Glomerular visceral epithelial cell (primary cell): ENCODE data around the gene KCNJ5.

Experiments
- DNase-seq: peaks from one replicate; pipeline ENCODE4 v3.0.0-alpha.2; 2016; ENCODE audit errors: extremely low spot score

Gene KCNJ5

GRCh38 chr11:128890543-128891368 is at the start of gene KCNJ5:
Gene KCNJ5, plus strand, starts transcription at chr11:128891356. Its CDS starts 19,918 bp downstream, at chr11:128911274.
- no peak for DNase-seq

- DNase-seq = no peak
These were observed 49.6 kb upstream of the KCNJ5 start for GRCh38 chr11:128841461-128842072.

- no peak for DNase-seq
These were observed 47.9 kb upstream of the KCNJ5 start for GRCh38 chr11:128843198-128843785.

GRCh38 chr11:128845334-128845780 is 45.8 kb upstream of the KCNJ5 start:
- DNase-seq = no peak

- DNase-seq = no peak
These were observed 44.2 kb upstream of the KCNJ5 start for GRCh38 chr11:128846985-128847384.

- peak; percentile 8 for DNase-seq
These were observed 42.2 kb upstream of the KCNJ5 start for GRCh38 chr11:128848815-128849455.

- no peak for DNase-seq
These were observed 38.7 kb upstream of the KCNJ5 start for GRCh38 chr11:128852327-128853023.

- no peak for DNase-seq
These were observed 37.6 kb upstream of the KCNJ5 start for GRCh38 chr11:128853559-128853958.

GRCh38 chr11:128854841-128855240 is 36.3 kb upstream of the KCNJ5 start:
- DNase-seq = no peak

- DNase-seq = no peak
These were observed 34.9 kb upstream of the KCNJ5 start for GRCh38 chr11:128856241-128856640.

- DNase-seq = no peak
These were observed 33.8 kb upstream of the KCNJ5 start for GRCh38 chr11:128857341-128857740.

- peak; percentile 36 for DNase-seq
These were observed 31.4 kb upstream of the KCNJ5 start for GRCh38 chr11:128859563-128860441.

GRCh38 chr11:128860571-128861361 is 30.4 kb upstream of the KCNJ5 start:
- DNase-seq = no peak

- DNase-seq = no peak
These were observed 28.8 kb upstream of the KCNJ5 start for GRCh38 chr11:128862406-128862805.

GRCh38 chr11:128862908-128863660 is 28.1 kb upstream of the KCNJ5 start:
- peak; percentile 11 for DNase-seq

GRCh38 chr11:128865490-128865889 is 25.7 kb upstream of the KCNJ5 start:
- peak; percentile 61 for DNase-seq

- DNase-seq = no peak
These were observed 23.9 kb upstream of the KCNJ5 start, which contains the start of gene KCNJ1 for GRCh38 chr11:128867277-128867676. Gene KCNJ1, minus strand, starts transcription at chr11:128867296. Its CDS starts 27,053 bp downstream, at chr11:128840243.

- no peak for DNase-seq
These were observed 22.1 kb upstream of the KCNJ5 start for GRCh38 chr11:128868841-128869671.
